ENCODE results near the gene ETFDH. TPM values are rescaled to one million over a fixed set of nuclear protein-coding genes. Genes with fewer than 3 reads are reported as not detected.

The ETFDH gene
- total and polyA plus RNA-seq, 9 of the 15 experiments (the other 6 are each of a cell fraction or from before 2014, with no cell fraction given), result 14.6 to 33.6 (median 25.9) TPM

GRCh38 chr4:158671915-158672806 is at the start of gene ETFDH (continued):
- TF ChIP-seq, protein P1, sequence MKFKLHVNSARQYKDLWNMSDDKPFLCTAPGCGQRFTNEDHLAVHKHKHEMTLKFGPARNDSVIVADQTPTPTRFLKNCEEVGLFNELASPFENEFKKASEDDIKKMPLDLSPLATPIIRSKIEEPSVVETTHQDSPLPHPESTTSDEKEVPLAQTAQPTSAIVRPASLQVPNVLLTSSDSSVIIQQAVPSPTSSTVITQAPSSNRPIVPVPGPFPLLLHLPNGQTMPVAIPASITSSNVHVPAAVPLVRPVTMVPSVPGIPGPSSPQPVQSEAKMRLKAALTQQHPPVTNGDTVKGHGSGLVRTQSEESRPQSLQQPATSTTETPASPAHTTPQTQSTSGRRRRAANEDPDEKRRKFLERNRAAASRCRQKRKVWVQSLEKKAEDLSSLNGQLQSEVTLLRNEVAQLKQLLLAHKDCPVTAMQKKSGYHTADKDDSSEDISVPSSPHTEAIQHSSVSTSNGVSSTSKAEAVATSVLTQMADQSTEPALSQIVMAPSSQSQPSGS (CRISPR knock-in tag; IDR thresholded peaks at IDR 0.05), result no peak
- TF ChIP-seq, protein P2, sequence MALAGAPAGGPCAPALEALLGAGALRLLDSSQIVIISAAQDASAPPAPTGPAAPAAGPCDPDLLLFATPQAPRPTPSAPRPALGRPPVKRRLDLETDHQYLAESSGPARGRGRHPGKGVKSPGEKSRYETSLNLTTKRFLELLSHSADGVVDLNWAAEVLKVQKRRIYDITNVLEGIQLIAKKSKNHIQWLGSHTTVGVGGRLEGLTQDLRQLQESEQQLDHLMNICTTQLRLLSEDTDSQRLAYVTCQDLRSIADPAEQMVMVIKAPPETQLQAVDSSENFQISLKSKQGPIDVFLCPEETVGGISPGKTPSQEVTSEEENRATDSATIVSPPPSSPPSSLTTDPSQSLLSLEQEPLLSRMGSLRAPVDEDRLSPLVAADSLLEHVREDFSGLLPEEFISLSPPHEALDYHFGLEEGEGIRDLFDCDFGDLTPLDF (CRISPR knock-in tag; IDR thresholded peaks at IDR 0.05), result peak; percentile 78
- TF ChIP-seq CREB1 (IDR thresholded peaks at IDR 0.05), result peak; percentile 94
- peak; percentile 92 for TF ChIP-seq CREB1 (CRISPR knock-in tag; IDR thresholded peaks at IDR 0.05)
- TF ChIP-seq ZNF354B (CRISPR knock-in tag; IDR thresholded peaks at IDR 0.05), result no peak
- TF ChIP-seq, protein P3, sequence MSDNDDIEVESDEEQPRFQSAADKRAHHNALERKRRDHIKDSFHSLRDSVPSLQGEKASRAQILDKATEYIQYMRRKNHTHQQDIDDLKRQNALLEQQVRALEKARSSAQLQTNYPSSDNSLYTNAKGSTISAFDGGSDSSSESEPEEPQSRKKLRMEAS (CRISPR knock-in tag; IDR thresholded peaks at IDR 0.05), result no peak; the same call in none of the 2 replicates
- TF ChIP-seq PRPF4 (IDR thresholded peaks at IDR 0.05; ENCODE audit: insufficient read depth, low read depth, low read length, poor library complexity, severe bottlenecking), result no peak
- no peak for TF ChIP-seq ILK (tag; IDR thresholded peaks at IDR 0.05; ENCODE audit: borderline replicate concordance, low read depth)
- TF ChIP-seq, protein P4, sequence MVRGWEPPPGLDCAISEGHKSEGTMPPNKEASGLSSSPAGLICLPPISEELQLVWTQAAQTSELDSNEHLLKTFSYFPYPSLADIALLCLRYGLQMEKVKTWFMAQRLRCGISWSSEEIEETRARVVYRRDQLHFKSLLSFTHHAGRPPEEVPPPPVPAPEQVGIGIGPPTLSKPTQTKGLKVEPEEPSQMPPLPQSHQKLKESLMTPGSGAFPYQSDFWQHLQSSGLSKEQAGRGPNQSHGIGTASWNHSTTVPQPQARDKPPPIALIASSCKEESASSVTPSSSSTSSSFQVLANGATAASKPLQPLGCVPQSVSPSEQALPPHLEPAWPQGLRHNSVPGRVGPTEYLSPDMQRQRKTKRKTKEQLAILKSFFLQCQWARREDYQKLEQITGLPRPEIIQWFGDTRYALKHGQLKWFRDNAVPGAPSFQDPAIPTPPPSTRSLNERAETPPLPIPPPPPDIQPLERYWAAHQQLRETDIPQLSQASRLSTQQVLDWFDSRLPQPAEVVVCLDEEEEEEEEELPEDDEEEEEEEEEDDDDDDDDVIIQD (CRISPR knock-in tag; IDR thresholded peaks at IDR 0.05), result no peak
- TF ChIP-seq ZMIZ1 (IDR thresholded peaks at IDR 0.05; ENCODE audit: low read depth in 2 of 2, low read length in 2 of 2), result 0 out of 4 replicates have a peak, but pooled peaks of 1 of the 2 experiments have one; percentile 22
- TF ChIP-seq DACH1 (IDR thresholded peaks at IDR 0.05; ENCODE audit: partially characterized antibody), result peak; percentile 62
- TF ChIP-seq ZNF586 (CRISPR knock-in tag; conservative IDR thresholded peaks at IDR 0.05), result no peak
- peak; percentile 68; the same call in 1 of the 2 replicates for TF ChIP-seq MTA3 (IDR thresholded peaks at IDR 0.05; ENCODE audit: borderline replicate concordance)
- TF ChIP-seq NFE2 (IDR thresholded peaks at IDR 0.05; ENCODE audit: low read depth), result no peak
- TF ChIP-seq ZNF445 (CRISPR knock-in tag; IDR thresholded peaks at IDR 0.05; ENCODE audit: low read depth), result no peak
- peak; percentile 98 for TF ChIP-seq ZBTB5 (IDR thresholded peaks at IDR 0.05)

Data from K562 (cell line).